ENCODE results near the gene HSD11B1. TPM values are rescaled to one million over a fixed set of nuclear protein-coding genes. Genes with fewer than 3 reads are reported as not detected.

HSD11B1 gene
- 0.22 TPM in 1 of 2 replicates, not detected in the other for total RNA-seq

DNA sequence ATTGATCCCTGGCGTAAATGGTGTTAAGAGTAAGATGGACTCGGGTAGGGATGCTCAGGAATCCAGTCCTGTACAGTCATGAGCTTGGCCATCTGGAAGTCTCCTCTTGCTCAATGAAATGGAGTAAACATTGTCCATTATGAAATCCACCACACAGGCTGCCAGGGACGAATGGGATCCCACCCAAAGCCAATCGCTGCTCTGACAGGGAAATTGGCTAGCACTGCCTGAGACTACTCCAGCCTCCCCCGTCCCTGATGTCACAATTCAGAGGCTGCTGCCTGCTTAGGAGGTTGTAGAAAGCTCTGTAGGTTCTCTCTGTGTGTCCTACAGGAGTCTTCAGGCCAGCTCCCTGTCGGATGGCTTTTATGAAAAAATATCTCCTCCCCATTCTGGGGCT lies at the start of gene HSD11B1:
HSD11B1 (plus strand) TSS at position 263 of the 400 bp plus-strand sequence; CDS start at position 360, 97 bp downstream.

DNA sequence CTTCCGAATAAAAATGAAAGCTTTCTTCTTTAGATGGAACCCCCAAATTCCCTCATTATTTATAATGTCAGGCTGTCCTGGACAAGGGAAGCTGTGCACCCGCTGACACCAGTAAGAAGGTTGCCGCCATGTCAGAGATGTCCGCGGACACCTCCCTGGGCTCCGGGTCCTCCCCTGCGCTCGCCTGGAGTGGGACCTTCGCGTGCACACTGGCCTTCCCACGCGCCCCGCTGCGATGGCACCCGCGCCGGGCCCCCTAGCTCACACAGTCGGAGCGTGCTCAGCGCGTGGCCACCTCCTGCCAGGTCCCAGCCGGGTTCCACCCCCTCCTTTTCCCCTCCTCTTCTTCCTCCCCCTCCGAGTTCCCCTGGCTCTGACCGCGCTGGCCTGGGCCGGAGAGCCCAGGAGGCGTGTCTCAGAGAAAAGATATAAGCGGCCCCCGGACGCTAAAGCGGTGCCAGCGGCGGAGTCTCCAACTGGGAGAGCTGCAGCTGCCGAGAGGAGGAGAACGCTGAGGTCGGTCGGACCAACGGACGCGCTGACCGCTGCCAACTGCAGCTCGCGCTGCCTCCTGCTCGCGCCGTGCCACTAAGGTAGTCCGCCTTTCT lies 29.6 kb upstream of the HSD11B1 start, which contains the start of gene G0S2:
G0S2 (plus strand) TSS at position 456 of the 608 bp plus-strand sequence. CDS start 273 bp downstream, outside the sequence.

DNA sequence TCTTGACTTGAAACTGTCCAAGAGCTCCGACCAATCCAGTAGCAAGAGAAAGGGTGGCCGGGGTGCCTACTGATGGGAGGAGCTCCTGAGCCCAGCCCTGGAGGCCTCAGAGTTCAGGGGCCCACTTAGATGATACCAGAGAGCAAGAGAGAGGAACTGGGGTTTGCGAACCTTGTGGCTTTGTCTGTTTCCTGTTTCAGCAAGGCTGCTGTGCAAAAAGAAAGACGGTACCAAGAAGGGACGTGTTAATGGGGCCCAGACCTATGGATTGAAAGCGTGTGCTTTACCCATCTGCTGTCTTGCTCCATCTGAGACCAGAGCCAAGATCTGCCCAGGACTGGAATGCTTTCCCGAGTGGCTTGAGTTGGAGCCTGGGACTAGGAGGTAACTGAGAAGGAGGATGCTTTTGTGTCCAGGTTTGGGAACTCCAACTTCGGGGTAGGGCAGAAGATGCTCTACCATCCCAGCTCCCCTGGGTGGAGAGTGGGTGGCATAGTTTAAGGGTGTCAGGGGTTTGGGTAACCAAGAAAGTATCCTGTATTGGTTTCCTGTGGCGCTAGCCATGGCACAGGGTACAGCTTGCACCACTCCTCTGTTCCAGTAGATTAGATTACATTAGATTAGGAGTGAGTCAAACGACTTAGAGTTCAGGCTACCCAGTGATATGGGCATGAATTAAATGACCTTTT lies 51.4 kb downstream of the HSD11B1 start, which contains the start of gene TRAF3IP3:
TRAF3IP3 (plus strand) TSS at position 128 of the 689 bp plus-strand sequence. CDS start 3,987 bp downstream, outside the sequence.

Other genes starting within 250 kb of the HSD11B1 start
- 0.39 TPM in 1 of 2 replicates, not detected in the other for gene CAMK1G, start 121.1 kb upstream of the HSD11B1 start, total RNA-seq
- gene LAMB3, start 52.4 kb upstream of the HSD11B1 start, total RNA-seq, result 218 and 906 TPM in 2 replicates
- 0.43 and 5.1 TPM in 2 replicates for gene G0S2, start 29.4 kb upstream of the HSD11B1 start, total RNA-seq
- gene TRAF3IP3, start 51.2 kb downstream of the HSD11B1 start, total RNA-seq, result 0.22 and 0.39 TPM in 2 replicates
- 4.7 and 5.3 TPM in 2 replicates for gene C1orf74, start 79.7 kb downstream of the HSD11B1 start, total RNA-seq
- 28.7 and 37.1 TPM in 2 replicates for gene IRF6, start 101.3 kb downstream of the HSD11B1 start, total RNA-seq
- gene UTP25, start 123.1 kb downstream of the HSD11B1 start, total RNA-seq, result 6.3 and 7.9 TPM in 2 replicates
- 0.98 and 2.7 TPM in 2 replicates for gene SYT14, start 233.4 kb downstream of the HSD11B1 start, total RNA-seq